ENCODE results near the gene CD99L2. TPM values are rescaled to one million over a fixed set of nuclear protein-coding genes. Genes with fewer than 3 reads are reported as not detected.

The CD99L2 gene
- total and polyA plus RNA-seq, 4 donors = 9.7 to 39.8 (median 23.8) TPM

DNA sequence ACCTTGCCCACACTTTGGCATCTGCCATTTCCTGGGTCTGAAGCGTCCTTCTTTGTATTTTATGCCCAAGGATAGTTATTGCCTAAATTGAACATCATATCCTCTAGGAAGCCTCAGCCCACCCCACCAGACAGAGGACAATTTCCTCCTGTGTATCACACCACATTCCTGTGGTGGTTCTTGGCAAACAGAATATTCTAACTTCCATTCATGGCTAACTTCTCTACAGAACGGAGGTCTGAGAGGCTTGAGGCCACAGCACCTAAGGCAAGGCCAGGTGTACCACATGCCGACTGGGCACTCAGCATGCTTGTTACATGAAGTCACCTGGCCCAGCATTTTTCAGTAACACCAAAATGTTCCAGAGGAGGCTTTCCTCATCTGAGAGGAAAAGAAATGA lies 42.4 kb downstream of the CD99L2 start:
- H3K9me3 ChIP-seq (ENCODE audit: control insufficient read depth in 4 of 4, low read length in 3 of 4) = peaks cover 0 to 2% (median 0%) of the 10 kb centered on the region in 4 donors
- H3K4me3 ChIP-seq (ENCODE audit: low read depth in 1 of 3, low read length in 3 of 3) = no peak overlapping the region
- H3K36me3 ChIP-seq (ENCODE audit: control insufficient read depth in 4 of 4, insufficient read depth in 3 of 4, low read depth in 1 of 4, low read length in 3 of 4) = no peaks in the 10 kb centered on the region
- H3K27ac ChIP-seq (ENCODE audit: low read depth in 1 of 2, low read length in 2 of 2) = no peak overlapping the region
- peaks cover 0 to 1% (median 0%) of the 10 kb centered on the region in 4 donors for H3K4me1 ChIP-seq (ENCODE audit: control insufficient read depth in 4 of 4, insufficient read depth in 4 of 4, low read length in 3 of 4)
- 96% methylated on average over 3 of the region's 3 CpGs for WGBS
- H3K9ac ChIP-seq (ENCODE audit: low read depth in 1 of 2, low read length in 2 of 2) = no peak overlapping the region
- DNase-seq (ENCODE audit: low spot score) = no peak
- TF ChIP-seq EGR1 (IDR thresholded peaks at IDR 0.05; ENCODE audit: low read depth in 2 of 2) (no peak), YY1 (IDR thresholded peaks at IDR 0.05) (no peak), JUND (IDR thresholded peaks at IDR 0.05) (no peak), HNF4G (IDR thresholded peaks at IDR 0.05) (no peak), FOXA1 (IDR thresholded peaks at IDR 0.05) (no peak), FOXA2 (IDR thresholded peaks at IDR 0.05) (no peak), NR2F2 (IDR thresholded peaks at IDR 0.05) (no peak), RXRA (IDR thresholded peaks at IDR 0.05) (no peak), HNF4A (conservative IDR thresholded peaks at IDR 0.05) (no peak), RAD21 (IDR thresholded peaks at IDR 0.05) (no peak), SP1 (IDR thresholded peaks at IDR 0.05) (no peak), GABPA (IDR thresholded peaks at IDR 0.05 in 1 of 2, conservative IDR thresholded peaks at IDR 0.05 in 1 of 2) (no peak)
- TF ChIP-seq, protein P1, sequence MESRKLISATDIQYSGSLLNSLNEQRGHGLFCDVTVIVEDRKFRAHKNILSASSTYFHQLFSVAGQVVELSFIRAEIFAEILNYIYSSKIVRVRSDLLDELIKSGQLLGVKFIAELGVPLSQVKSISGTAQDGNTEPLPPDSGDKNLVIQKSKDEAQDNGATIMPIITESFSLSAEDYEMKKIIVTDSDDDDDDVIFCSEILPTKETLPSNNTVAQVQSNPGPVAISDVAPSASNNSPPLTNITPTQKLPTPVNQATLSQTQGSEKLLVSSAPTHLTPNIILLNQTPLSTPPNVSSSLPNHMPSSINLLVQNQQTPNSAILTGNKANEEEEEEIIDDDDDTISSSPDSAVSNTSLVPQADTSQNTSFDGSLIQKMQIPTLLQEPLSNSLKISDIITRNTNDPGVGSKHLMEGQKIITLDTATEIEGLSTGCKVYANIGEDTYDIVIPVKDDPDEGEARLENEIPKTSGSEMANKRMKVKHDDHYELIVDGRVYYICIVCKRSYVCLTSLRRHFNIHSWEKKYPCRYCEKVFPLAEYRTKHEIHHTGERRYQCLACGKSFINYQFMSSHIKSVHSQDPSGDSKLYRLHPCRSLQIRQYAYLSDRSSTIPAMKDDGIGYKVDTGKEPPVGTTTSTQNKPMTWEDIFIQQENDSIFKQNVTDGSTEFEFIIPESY (IDR thresholded peaks at IDR 0.05) = no peak
- TF ChIP-seq, protein P2, sequence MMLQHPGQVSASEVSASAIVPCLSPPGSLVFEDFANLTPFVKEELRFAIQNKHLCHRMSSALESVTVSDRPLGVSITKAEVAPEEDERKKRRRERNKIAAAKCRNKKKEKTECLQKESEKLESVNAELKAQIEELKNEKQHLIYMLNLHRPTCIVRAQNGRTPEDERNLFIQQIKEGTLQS (IDR thresholded peaks at IDR 0.05) = no peak
- TF ChIP-seq, protein P3, sequence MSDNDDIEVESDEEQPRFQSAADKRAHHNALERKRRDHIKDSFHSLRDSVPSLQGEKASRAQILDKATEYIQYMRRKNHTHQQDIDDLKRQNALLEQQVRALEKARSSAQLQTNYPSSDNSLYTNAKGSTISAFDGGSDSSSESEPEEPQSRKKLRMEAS (IDR thresholded peaks at IDR 0.05) = no peak
- TF ChIP-seq, protein P4, sequence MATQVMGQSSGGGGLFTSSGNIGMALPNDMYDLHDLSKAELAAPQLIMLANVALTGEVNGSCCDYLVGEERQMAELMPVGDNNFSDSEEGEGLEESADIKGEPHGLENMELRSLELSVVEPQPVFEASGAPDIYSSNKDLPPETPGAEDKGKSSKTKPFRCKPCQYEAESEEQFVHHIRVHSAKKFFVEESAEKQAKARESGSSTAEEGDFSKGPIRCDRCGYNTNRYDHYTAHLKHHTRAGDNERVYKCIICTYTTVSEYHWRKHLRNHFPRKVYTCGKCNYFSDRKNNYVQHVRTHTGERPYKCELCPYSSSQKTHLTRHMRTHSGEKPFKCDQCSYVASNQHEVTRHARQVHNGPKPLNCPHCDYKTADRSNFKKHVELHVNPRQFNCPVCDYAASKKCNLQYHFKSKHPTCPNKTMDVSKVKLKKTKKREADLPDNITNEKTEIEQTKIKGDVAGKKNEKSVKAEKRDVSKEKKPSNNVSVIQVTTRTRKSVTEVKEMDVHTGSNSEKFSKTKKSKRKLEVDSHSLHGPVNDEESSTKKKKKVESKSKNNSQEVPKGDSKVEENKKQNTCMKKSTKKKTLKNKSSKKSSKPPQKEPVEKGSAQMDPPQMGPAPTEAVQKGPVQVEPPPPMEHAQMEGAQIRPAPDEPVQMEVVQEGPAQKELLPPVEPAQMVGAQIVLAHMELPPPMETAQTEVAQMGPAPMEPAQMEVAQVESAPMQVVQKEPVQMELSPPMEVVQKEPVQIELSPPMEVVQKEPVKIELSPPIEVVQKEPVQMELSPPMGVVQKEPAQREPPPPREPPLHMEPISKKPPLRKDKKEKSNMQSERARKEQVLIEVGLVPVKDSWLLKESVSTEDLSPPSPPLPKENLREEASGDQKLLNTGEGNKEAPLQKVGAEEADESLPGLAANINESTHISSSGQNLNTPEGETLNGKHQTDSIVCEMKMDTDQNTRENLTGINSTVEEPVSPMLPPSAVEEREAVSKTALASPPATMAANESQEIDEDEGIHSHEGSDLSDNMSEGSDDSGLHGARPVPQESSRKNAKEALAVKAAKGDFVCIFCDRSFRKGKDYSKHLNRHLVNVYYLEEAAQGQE (IDR thresholded peaks at IDR 0.05) = no peak
- TF ChIP-seq, protein P5, sequence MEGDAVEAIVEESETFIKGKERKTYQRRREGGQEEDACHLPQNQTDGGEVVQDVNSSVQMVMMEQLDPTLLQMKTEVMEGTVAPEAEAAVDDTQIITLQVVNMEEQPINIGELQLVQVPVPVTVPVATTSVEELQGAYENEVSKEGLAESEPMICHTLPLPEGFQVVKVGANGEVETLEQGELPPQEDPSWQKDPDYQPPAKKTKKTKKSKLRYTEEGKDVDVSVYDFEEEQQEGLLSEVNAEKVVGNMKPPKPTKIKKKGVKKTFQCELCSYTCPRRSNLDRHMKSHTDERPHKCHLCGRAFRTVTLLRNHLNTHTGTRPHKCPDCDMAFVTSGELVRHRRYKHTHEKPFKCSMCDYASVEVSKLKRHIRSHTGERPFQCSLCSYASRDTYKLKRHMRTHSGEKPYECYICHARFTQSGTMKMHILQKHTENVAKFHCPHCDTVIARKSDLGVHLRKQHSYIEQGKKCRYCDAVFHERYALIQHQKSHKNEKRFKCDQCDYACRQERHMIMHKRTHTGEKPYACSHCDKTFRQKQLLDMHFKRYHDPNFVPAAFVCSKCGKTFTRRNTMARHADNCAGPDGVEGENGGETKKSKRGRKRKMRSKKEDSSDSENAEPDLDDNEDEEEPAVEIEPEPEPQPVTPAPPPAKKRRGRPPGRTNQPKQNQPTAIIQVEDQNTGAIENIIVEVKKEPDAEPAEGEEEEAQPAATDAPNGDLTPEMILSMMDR (IDR thresholded peaks at IDR 0.05; ENCODE audit: low read depth, low read length, missing input control) = no peak
- no peaks in the 10 kb centered on the region for H3K27me3 ChIP-seq (ENCODE audit: control insufficient read depth in 4 of 4, insufficient read depth in 4 of 4, low read length in 3 of 4)
